HL-60 (cell line): ENCODE data around the gene P3H2.

Experiments used
- GABPA ChIP-seq: IDR thresholded peaks from 2 replicates; pipeline ENCODE4 v1.6.1; 2012; ENCODE audit warnings: low read depth
- POLR2AphosphoS5 ChIP-seq: IDR thresholded peaks from 2 replicates; pipeline ENCODE4 v1.6.1; 2012; ENCODE audit warnings: low read depth
- TF ChIP-seq, protein P1 (sequence below): IDR thresholded peaks from one replicate; pipeline ENCODE4 v1.5.1; 2011; ENCODE audit warnings: low read length, control low read depth, inconsistent platforms; ENCODE audit not compliant: insufficient read depth
- TF ChIP-seq, protein P2 (sequence below): IDR thresholded peaks from 2 replicates; pipeline ENCODE4 v1.6.1; 2012; ENCODE audit warnings: low read depth; ENCODE audit not compliant: insufficient replicate concordance

DNA sequence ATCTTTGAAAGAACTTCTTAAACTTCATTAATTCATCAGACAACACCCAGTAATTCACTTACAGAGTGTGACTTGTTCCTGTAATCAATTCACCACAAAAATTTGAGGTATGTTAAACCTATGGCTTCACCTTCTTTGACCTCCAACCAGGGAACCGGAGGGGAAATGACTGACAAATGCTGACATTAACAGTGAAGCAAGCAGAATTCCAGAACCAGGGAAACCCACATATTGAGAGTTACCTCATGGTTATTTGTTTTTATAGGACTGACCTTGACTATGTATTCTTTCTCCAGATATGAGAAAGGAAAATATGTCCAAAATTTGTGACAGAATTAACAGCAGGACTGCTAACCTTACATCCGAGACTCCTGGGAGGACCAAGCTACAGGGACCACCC is 2.7 kb downstream of the P3H2 start:
- TF ChIP-seq, protein P1, sequence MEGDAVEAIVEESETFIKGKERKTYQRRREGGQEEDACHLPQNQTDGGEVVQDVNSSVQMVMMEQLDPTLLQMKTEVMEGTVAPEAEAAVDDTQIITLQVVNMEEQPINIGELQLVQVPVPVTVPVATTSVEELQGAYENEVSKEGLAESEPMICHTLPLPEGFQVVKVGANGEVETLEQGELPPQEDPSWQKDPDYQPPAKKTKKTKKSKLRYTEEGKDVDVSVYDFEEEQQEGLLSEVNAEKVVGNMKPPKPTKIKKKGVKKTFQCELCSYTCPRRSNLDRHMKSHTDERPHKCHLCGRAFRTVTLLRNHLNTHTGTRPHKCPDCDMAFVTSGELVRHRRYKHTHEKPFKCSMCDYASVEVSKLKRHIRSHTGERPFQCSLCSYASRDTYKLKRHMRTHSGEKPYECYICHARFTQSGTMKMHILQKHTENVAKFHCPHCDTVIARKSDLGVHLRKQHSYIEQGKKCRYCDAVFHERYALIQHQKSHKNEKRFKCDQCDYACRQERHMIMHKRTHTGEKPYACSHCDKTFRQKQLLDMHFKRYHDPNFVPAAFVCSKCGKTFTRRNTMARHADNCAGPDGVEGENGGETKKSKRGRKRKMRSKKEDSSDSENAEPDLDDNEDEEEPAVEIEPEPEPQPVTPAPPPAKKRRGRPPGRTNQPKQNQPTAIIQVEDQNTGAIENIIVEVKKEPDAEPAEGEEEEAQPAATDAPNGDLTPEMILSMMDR = no peak
- no peak for TF ChIP-seq GABPA
- TF ChIP-seq POLR2AphosphoS5 = no peak
- TF ChIP-seq, protein P2, sequence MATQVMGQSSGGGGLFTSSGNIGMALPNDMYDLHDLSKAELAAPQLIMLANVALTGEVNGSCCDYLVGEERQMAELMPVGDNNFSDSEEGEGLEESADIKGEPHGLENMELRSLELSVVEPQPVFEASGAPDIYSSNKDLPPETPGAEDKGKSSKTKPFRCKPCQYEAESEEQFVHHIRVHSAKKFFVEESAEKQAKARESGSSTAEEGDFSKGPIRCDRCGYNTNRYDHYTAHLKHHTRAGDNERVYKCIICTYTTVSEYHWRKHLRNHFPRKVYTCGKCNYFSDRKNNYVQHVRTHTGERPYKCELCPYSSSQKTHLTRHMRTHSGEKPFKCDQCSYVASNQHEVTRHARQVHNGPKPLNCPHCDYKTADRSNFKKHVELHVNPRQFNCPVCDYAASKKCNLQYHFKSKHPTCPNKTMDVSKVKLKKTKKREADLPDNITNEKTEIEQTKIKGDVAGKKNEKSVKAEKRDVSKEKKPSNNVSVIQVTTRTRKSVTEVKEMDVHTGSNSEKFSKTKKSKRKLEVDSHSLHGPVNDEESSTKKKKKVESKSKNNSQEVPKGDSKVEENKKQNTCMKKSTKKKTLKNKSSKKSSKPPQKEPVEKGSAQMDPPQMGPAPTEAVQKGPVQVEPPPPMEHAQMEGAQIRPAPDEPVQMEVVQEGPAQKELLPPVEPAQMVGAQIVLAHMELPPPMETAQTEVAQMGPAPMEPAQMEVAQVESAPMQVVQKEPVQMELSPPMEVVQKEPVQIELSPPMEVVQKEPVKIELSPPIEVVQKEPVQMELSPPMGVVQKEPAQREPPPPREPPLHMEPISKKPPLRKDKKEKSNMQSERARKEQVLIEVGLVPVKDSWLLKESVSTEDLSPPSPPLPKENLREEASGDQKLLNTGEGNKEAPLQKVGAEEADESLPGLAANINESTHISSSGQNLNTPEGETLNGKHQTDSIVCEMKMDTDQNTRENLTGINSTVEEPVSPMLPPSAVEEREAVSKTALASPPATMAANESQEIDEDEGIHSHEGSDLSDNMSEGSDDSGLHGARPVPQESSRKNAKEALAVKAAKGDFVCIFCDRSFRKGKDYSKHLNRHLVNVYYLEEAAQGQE = no peak
